A673 (cell line): ENCODE results near the gene CD6. TPM values are rescaled to one million over a fixed set of nuclear protein-coding genes. Genes with fewer than 3 reads are reported as not detected.

Experiments
- BruUV-seq: library from RNA; stranded (reverse); fragments of 400-500 nt; replicated peaks from 2 replicates; lab custom pipeline; 2021; lab: Mats Ljungman, UMichigan
- CTCF ChIA-PET: fragments of 300-600 bp; sonication (Branson Sonifier 250); formaldehyde crosslinking; loops from one replicate; lab custom pipeline; 2022; ENCODE audit warnings: antibody characterized with exemption; lab: Charles Lee
- POLR2A ChIA-PET: fragments of 300-600 bp; sonication (Branson Sonifier 250); formaldehyde crosslinking; loops from one replicate; lab custom pipeline; 2022; ENCODE audit warnings: antibody characterized with exemption; ENCODE audit not compliant: low non-redundant PET; lab: Charles Lee
- DNase-seq: peaks from one replicate; pipeline ENCODE4 v3.0.0-alpha.2; 2015; ENCODE audit warnings: low spot score
- H3K27ac ChIP-seq: fragments of 200-600 bp; sonication (generic); 2 replicates; pipeline ENCODE4 v1.5.1; 2016; ENCODE audit warnings: mixed run types, low read depth, mild to moderate bottlenecking, mixed read lengths, antibody characterized with exemption, low read length; ENCODE audit not compliant: poor library complexity, severe bottlenecking
- H3K27me3 ChIP-seq: fragments of 200-600 bp; sonication (generic); replicated peaks from 2 replicates; pipeline ENCODE4 v1.6.1; 2017; ENCODE audit warnings: mixed run types, low read depth, mild to moderate bottlenecking, mixed read lengths, antibody characterized with exemption, low read length; ENCODE audit not compliant: insufficient read depth, poor library complexity
- H3K36me3 ChIP-seq: fragments of 200-600 bp; sonication (generic); 2 replicates; pipeline ENCODE4 v1.6.1; 2016; ENCODE audit warnings: mixed run types, mild to moderate bottlenecking, mixed read lengths, antibody characterized with exemption, low read length; ENCODE audit not compliant: insufficient read depth, poor library complexity, severe bottlenecking
- H3K4me1 ChIP-seq: fragments of 200-600 bp; sonication (generic); 2 replicates; pipeline ENCODE4 v1.6.1; 2017; ENCODE audit warnings: mixed run types, mild to moderate bottlenecking, mixed read lengths, antibody characterized with exemption, low read length; ENCODE audit not compliant: insufficient read depth, poor library complexity, severe bottlenecking
- H3K4me3 ChIP-seq: fragments of 200-600 bp; sonication (generic); 2 replicates; pipeline ENCODE4 v1.5.1; 2016; ENCODE audit warnings: low read depth, mixed run types, mild to moderate bottlenecking, mixed read lengths, low read length; ENCODE audit not compliant: poor library complexity, severe bottlenecking
- H3K9me3 ChIP-seq: fragments of 200-600 bp; sonication (generic); 2 replicates; pipeline ENCODE4 v1.6.1; 2016; ENCODE audit warnings: mixed run types, low read depth, mild to moderate bottlenecking, mixed read lengths, antibody characterized with exemption, low read length; ENCODE audit not compliant: poor library complexity, severe bottlenecking
- CTCF ChIP-seq: fragments of 300-800, 200-600 bp; sonication (generic); conservative IDR thresholded peaks from 2 replicates; pipeline ENCODE4 v1.5.1; 2017; ENCODE audit warnings: low read depth, mild to moderate bottlenecking, antibody characterized with exemption, low read length, moderate library complexity, mixed read lengths
- EZH2 ChIP-seq: fragments of 200-600 bp; sonication (generic); IDR thresholded peaks from 2 replicates; pipeline ENCODE4 v1.6.1; 2017; ENCODE audit warnings: borderline replicate concordance, low read depth, mild to moderate bottlenecking, mixed read lengths, antibody characterized with exemption, low read length; ENCODE audit not compliant: poor library complexity, severe bottlenecking
- intact Hi-C: fragments of 100-400 bp; cut with micrococcal nuclease; formaldehyde crosslinking; loops from one replicate; pipeline ENCODE4 v1.10.0; 2022; ENCODE audit not compliant: unreplicated experiment
- total RNA-seq: library from RNA; stranded (reverse); gene quantifications from 2 replicates; pipeline ENCODE4 v1.2.3, GENCODE V29; 2021

Gene CD6
- total RNA-seq, 1 experiment from 2014 or later: not detected

- Histone ChIP-seq H3K36me3 (no peaks in the 10 kb centered on the region), H3K27ac (no peak overlapping the region), H3K9me3 (no peaks in the 10 kb centered on the region), H3K4me3 (no peak overlapping the region), H3K27me3 (no peaks in the 10 kb centered on the region), H3K4me1 (no peaks in the 10 kb centered on the region)
- no peak for TF ChIP-seq EZH2
- no peak for TF ChIP-seq CTCF
- POLR2A ChIA-PET: no interaction called here
- CTCF ChIA-PET: no interaction called here
- DNase-seq: no peak
- intact Hi-C loops: no loop called here
- no TSS peak for BruUV-seq
Observed at GRCh38 chr11:61042537-61042936, 71.1 kb downstream of the CD6 start.

GRCh38 chr11:61042961-61043540 lies 71.6 kb downstream of the CD6 start:
- Histone ChIP-seq H3K4me1 (no peaks in the 10 kb centered on the region), H3K27me3 (no peaks in the 10 kb centered on the region), H3K36me3 (no peaks in the 10 kb centered on the region), H3K27ac (no peak overlapping the region), H3K9me3 (no peaks in the 10 kb centered on the region), H3K4me3 (no peak overlapping the region)
- TF ChIP-seq CTCF (no peak), EZH2 (no peak)
- BruUV-seq: no TSS peak
- intact Hi-C loops: no loop called here
- DNase-seq: no peak
- POLR2A ChIA-PET: no interaction called here
- CTCF ChIA-PET: no interaction called here

- no peak overlapping the region for H3K4me3 ChIP-seq
- no peaks in the 10 kb centered on the region for H3K4me1 ChIP-seq
- BruUV-seq: no TSS peak
- ChIA-PET CTCF (interaction anchor here (1.0 kb wide), 1 partner anchor 215 kb away, joined by 4 read pairs; no protein-coding TSS in a partner anchor), POLR2A (no interaction called here)
- H3K9me3 ChIP-seq: no peaks in the 10 kb centered on the region
- intact Hi-C loops: no loop called here
- no peaks in the 10 kb centered on the region for H3K27me3 ChIP-seq
- no peak overlapping the region for H3K27ac ChIP-seq
- H3K36me3 ChIP-seq: no peaks in the 10 kb centered on the region
- DNase-seq: no peak
- TF ChIP-seq EZH2 (no peak), CTCF (no peak)
Observed at GRCh38 chr11:61045271-61045670, 73.8 kb downstream of the CD6 start.
